Gastroesophageal sphincter (tissue), 2 donors: ENCODE data around the gene COG5.

Source experiments
- EP300 ChIP-seq: sonication (generic); formaldehyde crosslinking; IDR thresholded peaks from one replicate; pipeline ENCODE4 v1.6.1; 2017; ENCODE audit warnings: antibody characterized with exemption, mild to moderate bottlenecking
- POLR2A ChIP-seq, 2 donors: fragments of 450-650 bp; IDR thresholded peaks; one replicate each; pipeline ENCODE4 v1.6.1; 2017; ENCODE audit warnings: antibody characterized with exemption in 2 of 2, mild to moderate bottlenecking in 2 of 2, moderate library complexity in 1 of 2

DNA sequence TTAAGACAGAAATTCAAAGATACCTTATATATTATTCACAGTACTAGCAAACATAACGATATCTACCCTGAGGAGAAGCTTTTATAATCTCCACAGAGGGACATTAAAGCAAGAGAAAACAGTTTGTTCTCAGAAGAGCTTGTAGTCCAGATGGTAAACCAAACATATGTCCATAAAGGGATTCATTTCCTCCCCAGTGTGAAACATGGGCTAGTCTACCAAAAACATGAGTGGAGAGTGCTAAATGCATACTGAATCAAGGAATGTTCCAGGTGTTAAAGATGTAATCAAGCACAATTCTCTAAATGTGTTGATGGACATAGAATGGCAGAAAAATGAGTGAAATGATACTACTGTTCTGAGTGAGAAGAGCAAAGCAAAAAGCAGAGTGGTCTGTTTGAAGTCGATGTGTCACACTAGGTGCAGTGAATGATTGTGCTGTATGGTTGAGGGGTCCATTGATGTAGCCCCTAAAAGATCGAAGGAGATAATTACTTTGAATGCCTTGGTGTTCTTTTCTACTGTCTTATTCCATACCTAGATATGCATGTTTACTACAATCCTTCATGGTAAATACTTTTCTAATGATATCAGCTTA, 41.6 kb upstream of the COG5 start:
- TF ChIP-seq EP300 (no peak), POLR2A (IDR thresholded peaks at IDR 0.05) (no peak)
